Coronary artery (tissue), 2 donors: ENCODE measurements around the gene ORC3.

ENCODE experiments used
- DNase-seq: peaks from one replicate; pipeline ENCODE4 v3.0.0-alpha.2; 2017; ENCODE audit warnings: low spot score
- H3K27ac ChIP-seq, 2 donors: fragments of 200-600 bp; sonication (generic); one replicate each; pipeline ENCODE4 v1.5.1; 2016 to 2019
- H3K4me3 ChIP-seq: fragments of 200-600 bp; sonication (generic); 2 replicates; pipeline ENCODE4 v1.5.1; 2016; ENCODE audit warnings: mild to moderate bottlenecking, moderate library complexity
- CTCF ChIP-seq: fragments of 200-600 bp; sonication (generic); IDR thresholded peaks from one replicate; pipeline ENCODE4 v1.5.1; 2019; ENCODE audit warnings: antibody characterized with exemption

ORC3 gene

GRCh38 chr6:87639373-87639772, 49.4 kb downstream of the ORC3 start:
- TF ChIP-seq CTCF, result no peak
- no peak overlapping the region for H3K4me3 ChIP-seq
- DNase-seq, result no peak

GRCh38 chr6:87641065-87641692, 51.2 kb downstream of the ORC3 start:
- H3K4me3 ChIP-seq, result no peak overlapping the region
- no peak for DNase-seq
- TF ChIP-seq CTCF, result no peak
- no peak overlapping the region for H3K27ac ChIP-seq

More at GRCh38 chr6:87639373-87639772, 49.4 kb downstream of the ORC3 start:
- H3K27ac ChIP-seq, result no peak overlapping the region

GRCh38 chr6:87645080-87645479, 55.1 kb downstream of the ORC3 start:
- TF ChIP-seq CTCF, result no peak
- DNase-seq, result no peak
- H3K4me3 ChIP-seq, result no peak overlapping the region

GRCh38 chr6:87653074-87653962, 63.4 kb downstream of the ORC3 start:
- Histone ChIP-seq H3K27ac (no peak overlapping the region), H3K4me3 (no peak overlapping the region)
- no peak for DNase-seq
- TF ChIP-seq CTCF, result no peak

More at GRCh38 chr6:87645080-87645479, 55.1 kb downstream of the ORC3 start:
- H3K27ac ChIP-seq, result no peak overlapping the region

- no peak for DNase-seq
- no peak for TF ChIP-seq CTCF
- H3K4me3 ChIP-seq, result no peak overlapping the region
- no peak overlapping the region for H3K27ac ChIP-seq
These were observed 64.2 kb downstream of the ORC3 start for GRCh38 chr6:87654122-87654521.

GRCh38 chr6:87654875-87655454, 65.0 kb downstream of the ORC3 start:
- no peak for TF ChIP-seq CTCF
- H3K27ac ChIP-seq, result no peak overlapping the region
- no peak for DNase-seq
- no peak overlapping the region for H3K4me3 ChIP-seq
